ENCODE measurements around the gene DYNLL2. TPM values are rescaled to one million over a fixed set of nuclear protein-coding genes. Genes with fewer than 3 reads are reported as not detected.

The DYNLL2 gene
- total and polyA plus RNA-seq, 9 of the 15 experiments (the other 6 are each of a cell fraction or from before 2014, with no cell fraction given), result 1.8 to 24.5 (median 13.0) TPM

DNA sequence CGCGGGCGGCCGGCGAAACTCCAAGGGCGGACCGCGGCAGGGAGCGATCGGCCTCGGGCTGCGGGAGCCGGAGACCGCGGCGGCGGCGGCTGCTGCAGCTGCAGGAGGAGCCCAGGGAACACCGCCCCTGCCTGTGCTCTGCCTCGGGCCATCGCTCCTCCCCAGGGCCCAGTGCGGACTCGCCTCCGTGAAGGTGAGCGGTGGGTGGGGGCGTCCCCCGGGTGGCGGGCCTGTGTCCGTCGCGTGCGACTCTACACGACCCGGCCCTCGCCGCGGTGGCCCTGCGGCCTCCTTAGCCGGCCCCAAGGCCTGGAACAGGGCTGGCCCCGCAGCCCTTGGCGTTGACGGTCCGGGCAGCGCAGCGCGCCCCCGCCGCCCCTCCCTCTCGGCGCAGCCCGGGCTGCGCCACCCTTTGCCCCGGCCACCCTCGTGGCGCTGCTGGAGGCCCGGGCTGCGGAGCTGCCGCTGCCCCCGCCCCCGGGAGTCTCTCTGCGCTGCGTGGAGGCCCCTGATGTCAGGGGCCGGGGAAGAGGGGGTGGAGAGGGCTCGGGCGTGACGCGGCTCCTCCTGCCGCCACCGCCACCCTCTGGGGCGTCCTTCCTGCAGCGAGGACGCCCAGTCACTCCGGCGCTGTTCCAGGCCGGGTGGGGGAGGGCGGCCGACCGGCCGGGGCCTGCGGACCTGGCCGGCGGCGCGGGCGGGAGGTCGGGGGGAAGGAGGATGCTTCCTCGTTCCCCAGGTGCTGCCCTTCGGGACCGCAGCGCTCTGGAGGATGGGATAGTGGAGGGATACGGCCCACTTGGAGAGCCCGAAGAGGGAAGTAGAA lies 485 bp downstream of the DYNLL2 start (continued):
- TF ChIP-seq, protein P1, sequence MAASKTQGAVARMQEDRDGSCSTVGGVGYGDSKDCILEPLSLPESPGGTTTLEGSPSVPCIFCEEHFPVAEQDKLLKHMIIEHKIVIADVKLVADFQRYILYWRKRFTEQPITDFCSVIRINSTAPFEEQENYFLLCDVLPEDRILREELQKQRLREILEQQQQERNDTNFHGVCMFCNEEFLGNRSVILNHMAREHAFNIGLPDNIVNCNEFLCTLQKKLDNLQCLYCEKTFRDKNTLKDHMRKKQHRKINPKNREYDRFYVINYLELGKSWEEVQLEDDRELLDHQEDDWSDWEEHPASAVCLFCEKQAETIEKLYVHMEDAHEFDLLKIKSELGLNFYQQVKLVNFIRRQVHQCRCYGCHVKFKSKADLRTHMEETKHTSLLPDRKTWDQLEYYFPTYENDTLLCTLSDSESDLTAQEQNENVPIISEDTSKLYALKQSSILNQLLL (CRISPR knock-in tag; IDR thresholded peaks at IDR 0.05; ENCODE audit: borderline replicate concordance), result no peak
- TF ChIP-seq ZNF3 (CRISPR knock-in tag; IDR thresholded peaks at IDR 0.05) (no peak), ZNF551 (CRISPR knock-in tag; IDR thresholded peaks at IDR 0.05) (no peak), NFXL1 (CRISPR knock-in tag; IDR thresholded peaks at IDR 0.05) (no peak), NFIX (CRISPR knock-in tag; IDR thresholded peaks at IDR 0.05; ENCODE audit: low read depth) (no peak), FOXK2 (conservative IDR thresholded peaks at IDR 0.05 in 1 of 2, IDR thresholded peaks at IDR 0.05 in 1 of 2; ENCODE audit: low read depth in 2 of 2) (no peak), POLR2B (IDR thresholded peaks at IDR 0.05; ENCODE audit: low read depth, partially characterized antibody) (no peak), ZNF140 (CRISPR knock-in tag; IDR thresholded peaks at IDR 0.05) (no peak), HEY1 (CRISPR knock-in tag; IDR thresholded peaks at IDR 0.05; ENCODE audit: borderline replicate concordance) (no peak), U2AF1 (optimal IDR thresholded peaks at IDR 0.05; ENCODE audit: low read depth, low read length) (peak; percentile 82), TEAD1 (CRISPR knock-in tag; IDR thresholded peaks at IDR 0.05) (0 out of 4 replicates have a peak, but pooled peaks of 1 of the 2 experiments have one; percentile 19), CSDE1 (IDR thresholded peaks at IDR 0.05) (no peak), TCF7 (IDR thresholded peaks at IDR 0.05; ENCODE audit: borderline replicate concordance) (no peak), HCFC1 (IDR thresholded peaks at IDR 0.05; ENCODE audit: low read depth, low read length) (no peak)
- TF ChIP-seq, protein P2, sequence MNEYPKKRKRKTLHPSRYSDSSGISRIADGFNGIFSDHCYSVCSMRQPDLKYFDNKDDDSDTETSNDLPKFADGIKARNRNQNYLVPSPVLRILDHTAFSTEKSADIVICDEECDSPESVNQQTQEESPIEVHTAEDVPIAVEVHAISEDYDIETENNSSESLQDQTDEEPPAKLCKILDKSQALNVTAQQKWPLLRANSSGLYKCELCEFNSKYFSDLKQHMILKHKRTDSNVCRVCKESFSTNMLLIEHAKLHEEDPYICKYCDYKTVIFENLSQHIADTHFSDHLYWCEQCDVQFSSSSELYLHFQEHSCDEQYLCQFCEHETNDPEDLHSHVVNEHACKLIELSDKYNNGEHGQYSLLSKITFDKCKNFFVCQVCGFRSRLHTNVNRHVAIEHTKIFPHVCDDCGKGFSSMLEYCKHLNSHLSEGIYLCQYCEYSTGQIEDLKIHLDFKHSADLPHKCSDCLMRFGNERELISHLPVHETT (CRISPR knock-in tag; conservative IDR thresholded peaks at IDR 0.05 in 1 of 2, IDR thresholded peaks at IDR 0.05 in 1 of 2), result peak in 1 of 2 experiments; percentile 72; a peak in 1 of 4 replicates
- TF ChIP-seq, protein P3, sequence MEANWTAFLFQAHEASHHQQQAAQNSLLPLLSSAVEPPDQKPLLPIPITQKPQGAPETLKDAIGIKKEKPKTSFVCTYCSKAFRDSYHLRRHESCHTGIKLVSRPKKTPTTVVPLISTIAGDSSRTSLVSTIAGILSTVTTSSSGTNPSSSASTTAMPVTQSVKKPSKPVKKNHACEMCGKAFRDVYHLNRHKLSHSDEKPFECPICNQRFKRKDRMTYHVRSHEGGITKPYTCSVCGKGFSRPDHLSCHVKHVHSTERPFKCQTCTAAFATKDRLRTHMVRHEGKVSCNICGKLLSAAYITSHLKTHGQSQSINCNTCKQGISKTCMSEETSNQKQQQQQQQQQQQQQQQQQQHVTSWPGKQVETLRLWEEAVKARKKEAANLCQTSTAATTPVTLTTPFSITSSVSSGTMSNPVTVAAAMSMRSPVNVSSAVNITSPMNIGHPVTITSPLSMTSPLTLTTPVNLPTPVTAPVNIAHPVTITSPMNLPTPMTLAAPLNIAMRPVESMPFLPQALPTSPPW (CRISPR knock-in tag; IDR thresholded peaks at IDR 0.05), result peak; percentile 78
- TF ChIP-seq, protein P4, sequence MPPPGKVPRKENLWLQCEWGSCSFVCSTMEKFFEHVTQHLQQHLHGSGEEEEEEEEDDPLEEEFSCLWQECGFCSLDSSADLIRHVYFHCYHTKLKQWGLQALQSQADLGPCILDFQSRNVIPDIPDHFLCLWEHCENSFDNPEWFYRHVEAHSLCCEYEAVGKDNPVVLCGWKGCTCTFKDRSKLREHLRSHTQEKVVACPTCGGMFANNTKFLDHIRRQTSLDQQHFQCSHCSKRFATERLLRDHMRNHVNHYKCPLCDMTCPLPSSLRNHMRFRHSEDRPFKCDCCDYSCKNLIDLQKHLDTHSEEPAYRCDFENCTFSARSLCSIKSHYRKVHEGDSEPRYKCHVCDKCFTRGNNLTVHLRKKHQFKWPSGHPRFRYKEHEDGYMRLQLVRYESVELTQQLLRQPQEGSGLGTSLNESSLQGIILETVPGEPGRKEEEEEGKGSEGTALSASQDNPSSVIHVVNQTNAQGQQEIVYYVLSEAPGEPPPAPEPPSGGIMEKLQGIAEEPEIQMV (tag; conservative IDR thresholded peaks at IDR 0.05; ENCODE audit: low read depth), result no peak
- TF ChIP-seq, protein P5, sequence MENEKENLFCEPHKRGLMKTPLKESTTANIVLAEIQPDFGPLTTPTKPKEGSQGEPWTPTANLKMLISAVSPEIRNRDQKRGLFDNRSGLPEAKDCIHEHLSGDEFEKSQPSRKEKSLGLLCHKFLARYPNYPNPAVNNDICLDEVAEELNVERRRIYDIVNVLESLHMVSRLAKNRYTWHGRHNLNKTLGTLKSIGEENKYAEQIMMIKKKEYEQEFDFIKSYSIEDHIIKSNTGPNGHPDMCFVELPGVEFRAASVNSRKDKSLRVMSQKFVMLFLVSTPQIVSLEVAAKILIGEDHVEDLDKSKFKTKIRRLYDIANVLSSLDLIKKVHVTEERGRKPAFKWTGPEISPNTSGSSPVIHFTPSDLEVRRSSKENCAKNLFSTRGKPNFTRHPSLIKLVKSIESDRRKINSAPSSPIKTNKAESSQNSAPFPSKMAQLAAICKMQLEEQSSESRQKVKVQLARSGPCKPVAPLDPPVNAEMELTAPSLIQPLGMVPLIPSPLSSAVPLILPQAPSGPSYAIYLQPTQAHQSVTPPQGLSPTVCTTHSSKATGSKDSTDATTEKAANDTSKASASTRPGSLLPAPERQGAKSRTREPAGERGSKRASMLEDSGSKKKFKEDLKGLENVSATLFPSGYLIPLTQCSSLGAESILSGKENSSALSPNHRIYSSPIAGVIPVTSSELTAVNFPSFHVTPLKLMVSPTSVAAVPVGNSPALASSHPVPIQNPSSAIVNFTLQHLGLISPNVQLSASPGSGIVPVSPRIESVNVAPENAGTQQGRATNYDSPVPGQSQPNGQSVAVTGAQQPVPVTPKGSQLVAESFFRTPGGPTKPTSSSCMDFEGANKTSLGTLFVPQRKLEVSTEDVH (IDR thresholded peaks at IDR 0.05; ENCODE audit: low read depth, partially characterized antibody), result no peak
